T-cell (primary cell): ENCODE results near the gene PPP2R1B. TPM values are rescaled to one million over a fixed set of nuclear protein-coding genes. Genes with fewer than 3 reads are reported as not detected.

Experiments
- ATAC-seq, 4 experiments: fragments of 200-7000 bp in 3 of 4; fragments of 150-1000 bp in 1 of 4; cut with Tn5 transposase; replicated peaks in 1 of 4; 1 replicate in 3 of 4; 2 replicates in 1 of 4; pipeline ENCODE4 v1.10.0; 2021; ENCODE audit warnings: moderate library complexity in 3 of 4, mild to moderate bottlenecking in 2 of 4, moderate number of reproducible peaks in 1 of 4
- CTCF ChIA-PET, 2 donors: fragments of 300-600 bp; sonication (Branson Sonifier 250); formaldehyde crosslinking; loops; one replicate each; lab custom pipeline; 2022; ENCODE audit warnings: antibody characterized with exemption in 2 of 2; lab: Charles Lee
- POLR2A ChIA-PET, 2 donors: fragments of 300-600 bp; sonication (Branson Sonifier 250); formaldehyde crosslinking; loops; one replicate each; lab custom pipeline; 2022; ENCODE audit warnings: antibody characterized with exemption in 2 of 2; lab: Charles Lee
- DNase-seq, 35 experiments: peaks; one replicate each; pipeline versions ENCODE4 v3.0.0 to v3.0.0-alpha.2; 2013 to 2023
- H3K27ac ChIP-seq: one replicate; pipeline ENCODE4 v1.5.1; 2013; ENCODE audit warnings: low read length
- H3K27me3 ChIP-seq, 2 experiments: replicated peaks in 1 of 2; 1 replicate in 1 of 2; 2 replicates in 1 of 2; pipeline versions ENCODE4 v1.6.1 to v1.7.0; 2013; ENCODE audit warnings: low read length in 1 of 2, mixed read lengths in 1 of 2; ENCODE audit not compliant: control insufficient read depth in 2 of 2, insufficient read depth in 2 of 2; ENCODE audit errors: extremely low read depth in 1 of 2
- H3K36me3 ChIP-seq, 2 donors: 1 replicate in 1 of 2; 2 replicates in 1 of 2; pipeline versions ENCODE4 v1.6.1 to v1.7.0; 2013; ENCODE audit warnings: low read length in 1 of 2; ENCODE audit not compliant: control insufficient read depth in 2 of 2, insufficient read depth in 1 of 2; ENCODE audit errors: extremely low read depth in 1 of 2
- H3K4me1 ChIP-seq, 2 experiments: 1 replicate in 1 of 2; 2 replicates in 1 of 2; pipeline versions ENCODE4 v1.6.1 to v1.7.0; 2013; ENCODE audit warnings: low read length in 2 of 2, mixed read lengths in 1 of 2; ENCODE audit not compliant: insufficient read depth in 2 of 2, control insufficient read depth in 1 of 2; ENCODE audit errors: extremely low read depth in 1 of 2
- H3K4me3 ChIP-seq, 2 donors: 1 replicate in 1 of 2; 2 replicates in 1 of 2; pipeline versions ENCODE4 v1.5.1 to v1.7.0; 2013; ENCODE audit warnings: mild to moderate bottlenecking in 2 of 2, low read length in 1 of 2, moderate library complexity in 1 of 2; ENCODE audit not compliant: control insufficient read depth in 1 of 2; ENCODE audit errors: extremely low read depth in 1 of 2
- H3K9me3 ChIP-seq: 2 replicates; pipeline ENCODE4 v1.7.0; 2013
- H3K27ac Mint-ChIP-seq, 2 donors: one replicate each; pipeline ENCODE4 v1.8.0; 2020 to 2021; ENCODE audit warnings: mild to moderate bottlenecking in 2 of 2, mixed read lengths in 2 of 2
- H3K27me3 Mint-ChIP-seq, 2 donors: one replicate each; pipeline ENCODE4 v1.8.0; 2021 to 2022; ENCODE audit warnings: mixed read lengths in 2 of 2
- H3K36me3 Mint-ChIP-seq: one replicate; pipeline ENCODE4 v1.8.0; 2021; ENCODE audit warnings: mixed read lengths
- H3K4me1 Mint-ChIP-seq, 3 donors: one replicate each; pipeline ENCODE4 v1.8.0; 2020 to 2022; ENCODE audit warnings: mixed read lengths in 3 of 3, mild to moderate bottlenecking in 1 of 3
- H3K4me3 Mint-ChIP-seq, 3 donors: one replicate each; pipeline ENCODE4 v1.8.0; 2020 to 2022; ENCODE audit warnings: mild to moderate bottlenecking in 3 of 3, mixed read lengths in 3 of 3, moderate library complexity in 3 of 3
- H3K9me3 Mint-ChIP-seq, 3 donors: one replicate each; pipeline ENCODE4 v1.8.0; 2020 to 2022; ENCODE audit warnings: mixed read lengths in 3 of 3
- WGBS: methylation state at CpG from one replicate; pipeline ENCODE4 v1.1.5; 2013; ENCODE audit warnings: missing lambda C conversion rate; ENCODE audit not compliant: insufficient coverage; 5-methylcytosine and 5-hydroxymethylcytosine counted together
- total RNA-seq, 35 experiments: library from RNA in 6 of 35; stranded (reverse) in 6 of 35; fragments of 120-200 nt in 1 of 35; gene quantifications; one replicate each; pipeline versions ENCODE4 v1.2.1 to v1.2.4 and lab custom pipeline; 2013 to 2026

PPP2R1B gene
- total RNA-seq, 5 donors from 2014 or later (not counting 1 experiment from before 2014, with no cell fraction given): 34.2 to 44.1 (median 37.4) TPM

- ATAC-seq: no peak
- peaks cover 38 to 46% (median 40%) of the 10 kb centered on the region in 3 donors for H3K4me1 Mint-ChIP-seq
- H3K36me3 ChIP-seq: peaks cover 8 to 56% of the 10 kb centered on the region in 2 donors
Measured at GRCh38 chr11:111762526-111762925, 3.7 kb downstream of the PPP2R1B start.

GRCh38 chr11:111761036-111761435, 5.2 kb downstream of the PPP2R1B start:
- peaks cover 8 to 65% of the 10 kb centered on the region in 2 donors for H3K36me3 ChIP-seq
- CTCF ChIA-PET: interaction anchor here in 1 of 2 donors (0.8 kb wide), 1 partner anchor 100 kb away, joined by 3 read pairs; no protein-coding TSS in a partner anchor
- H3K36me3 Mint-ChIP-seq: peaks cover 52% of the 10 kb centered on the region

More at GRCh38 chr11:111762526-111762925, 3.7 kb downstream of the PPP2R1B start:
- Mint-ChIP-seq H3K36me3 (peaks cover 47% of the 10 kb centered on the region), H3K9me3 (no peaks in the 10 kb centered on the region), H3K4me3 (no peak overlapping the region), H3K27ac (no peak overlapping the region), H3K27me3 (no peaks in the 10 kb centered on the region)
- 93% methylated on average over 3 of the region's 5 CpGs for WGBS
- Histone ChIP-seq H3K4me3 (no peak overlapping the region), H3K4me1 (peaks cover 8 to 15% of the 10 kb centered on the region in 2 experiments), H3K27ac (no peak overlapping the region), H3K9me3 (no peaks in the 10 kb centered on the region), H3K27me3 (no peaks in the 10 kb centered on the region)
- ChIA-PET CTCF (interaction anchor here in 1 of 2 donors (0.7 kb wide), 1 partner anchor 9 kb away, joined by 3 read pairs; no protein-coding TSS in a partner anchor), POLR2A (no interaction called here)
- no peak for DNase-seq

GRCh38 chr11:111759778-111760407, 6.3 kb downstream of the PPP2R1B start:
- Histone ChIP-seq H3K9me3 (no peaks in the 10 kb centered on the region), H3K27ac (no peak overlapping the region), H3K4me1 (peaks cover 4 to 6% of the 10 kb centered on the region in 2 experiments), H3K36me3 (peaks cover 13 to 71% of the 10 kb centered on the region in 2 donors), H3K4me3 (no peak overlapping the region), H3K27me3 (no peaks in the 10 kb centered on the region)
- no peak overlapping the region for H3K4me3 Mint-ChIP-seq
- no peaks in the 10 kb centered on the region for H3K27me3 Mint-ChIP-seq
- ChIA-PET POLR2A (interaction anchor here (0.5 to 0.6 kb wide), 2 partner anchors 142 to 1750 kb away, joined by 3 read pairs; no protein-coding TSS in a partner anchor), CTCF (interaction anchor here (1.0 to 1.1 kb wide), 2 partner anchors 11 to 155 kb away, joined by 3 to 4 read pairs; no protein-coding TSS in a partner anchor)
- ATAC-seq (no peak), DNase-seq (no peak)
- peaks cover 26 to 30% (median 28%) of the 10 kb centered on the region in 3 donors for H3K4me1 Mint-ChIP-seq
- H3K27ac Mint-ChIP-seq: no peak overlapping the region
- 91% methylated on average over 3 of the region's 5 CpGs for WGBS
- no peaks in the 10 kb centered on the region for H3K9me3 Mint-ChIP-seq
- H3K36me3 Mint-ChIP-seq: peaks cover 52% of the 10 kb centered on the region

More at GRCh38 chr11:111761036-111761435, 5.2 kb downstream of the PPP2R1B start:
- H3K9me3 Mint-ChIP-seq: no peaks in the 10 kb centered on the region
- no peak overlapping the region for H3K4me3 Mint-ChIP-seq
- peaks cover 32 to 36% (median 33%) of the 10 kb centered on the region in 3 donors for H3K4me1 Mint-ChIP-seq
- Histone ChIP-seq H3K4me1 (peaks cover 6 to 7% of the 10 kb centered on the region in 2 experiments), H3K27me3 (no peaks in the 10 kb centered on the region), H3K4me3 (no peak overlapping the region), H3K9me3 (no peaks in the 10 kb centered on the region), H3K27ac (no peak overlapping the region)
- H3K27me3 Mint-ChIP-seq: no peaks in the 10 kb centered on the region
- H3K27ac Mint-ChIP-seq: no peak overlapping the region
- DNase-seq (no peak), ATAC-seq (no peak)
- POLR2A ChIA-PET: interaction anchor here in 1 of 2 donors (0.6 kb wide), 1 partner anchor 151 kb away, joined by 5 read pairs; no protein-coding TSS in a partner anchor
- no CpG with 5 or more reads among the region's 4 CpGs for WGBS

GRCh38 chr11:111759376-111759775, 6.8 kb downstream of the PPP2R1B start:
- H3K4me1 Mint-ChIP-seq: peaks cover 20 to 24% (median 23%) of the 10 kb centered on the region in 3 donors
- no peak overlapping the region for H3K27ac ChIP-seq
- H3K27ac Mint-ChIP-seq: no peak overlapping the region
- H3K9me3 ChIP-seq: no peaks in the 10 kb centered on the region
- peaks cover 13 to 75% of the 10 kb centered on the region in 2 donors for H3K36me3 ChIP-seq
- H3K27me3 ChIP-seq: no peaks in the 10 kb centered on the region
- H3K4me3 Mint-ChIP-seq: no peak overlapping the region
- DNase-seq (no peak), ATAC-seq (no peak)
- peaks cover 0 to 3% of the 10 kb centered on the region in 2 experiments for H3K4me1 ChIP-seq
- H3K36me3 Mint-ChIP-seq: peaks cover 52% of the 10 kb centered on the region
- H3K27me3 Mint-ChIP-seq: no peaks in the 10 kb centered on the region
- no peak overlapping the region for H3K4me3 ChIP-seq
- H3K9me3 Mint-ChIP-seq: no peaks in the 10 kb centered on the region
- CTCF ChIA-PET: interaction anchor here (1.0 to 1.1 kb wide), 2 partner anchors 11 to 155 kb away, joined by 3 to 4 read pairs; no protein-coding TSS in a partner anchor
- POLR2A ChIA-PET: no interaction called here

GRCh38 chr11:111756097-111756496, 10.1 kb downstream of the PPP2R1B start:
- Mint-ChIP-seq H3K27ac (no peak overlapping the region), H3K4me3 (no peak overlapping the region), H3K27me3 (no peaks in the 10 kb centered on the region), H3K9me3 (no peaks in the 10 kb centered on the region), H3K4me1 (peaks cover 0 to 5% (median 1%) of the 10 kb centered on the region in 3 donors), H3K36me3 (peaks cover 48% of the 10 kb centered on the region)
- H3K27ac ChIP-seq: no peak overlapping the region
- ChIA-PET POLR2A (interaction anchor here (0.6 to 0.9 kb wide), 2 partner anchors 9 to 1647 kb away, joined by 3 to 4 read pairs; no protein-coding TSS in a partner anchor), CTCF (interaction anchor here (0.6 to 0.8 kb wide), 3 partner anchors 23 to 151 kb away, joined by 3 to 5 read pairs (median 3); no protein-coding TSS in a partner anchor)
- DNase-seq (no peak), ATAC-seq (no peak)
- no peak overlapping the region for H3K4me3 ChIP-seq
- no peaks in the 10 kb centered on the region for H3K27me3 ChIP-seq
- H3K9me3 ChIP-seq: no peaks in the 10 kb centered on the region
- no peaks in the 10 kb centered on the region for H3K4me1 ChIP-seq
- peaks cover 12 to 79% of the 10 kb centered on the region in 2 donors for H3K36me3 ChIP-seq
- 91% methylated on average over 5 of the region's 6 CpGs for WGBS

GRCh38 chr11:111749646-111750045, 16.5 kb downstream of the PPP2R1B start:
- no peak overlapping the region for H3K4me3 ChIP-seq
- H3K27ac ChIP-seq: no peak overlapping the region
- ChIA-PET CTCF (interaction anchor here in 1 of 2 donors (0.6 kb wide), 1 partner anchor 19 kb away, joined by 3 read pairs; no protein-coding TSS in a partner anchor), POLR2A (interaction anchor here in 1 of 2 donors (0.7 kb wide), 1 partner anchor 38 kb away, joined by 3 read pairs; no protein-coding TSS in a partner anchor)
- peaks cover 10 to 82% of the 10 kb centered on the region in 2 donors for H3K36me3 ChIP-seq
- no peak overlapping the region for H3K4me3 Mint-ChIP-seq
- ATAC-seq (no peak), DNase-seq (no peak)
- no peaks in the 10 kb centered on the region for H3K4me1 ChIP-seq
- no peaks in the 10 kb centered on the region for H3K27me3 Mint-ChIP-seq
- peaks cover 64% of the 10 kb centered on the region for H3K36me3 Mint-ChIP-seq
- H3K27ac Mint-ChIP-seq: no peak overlapping the region
- H3K4me1 Mint-ChIP-seq: no peaks in the 10 kb centered on the region
- no peaks in the 10 kb centered on the region for H3K9me3 Mint-ChIP-seq
- H3K27me3 ChIP-seq: no peaks in the 10 kb centered on the region
- no peaks in the 10 kb centered on the region for H3K9me3 ChIP-seq
